Stimulated activated naive CD8-positive, alpha-beta T cell treated with anti-CD3 and anti-CD28 coated beads, Interleukin-15, Interleukin-2, amounts not matched to agents 100 U/mL and 50 U/mL, for 24 hours (primary cell): Measurements from ENCODE around the gene TNFSF15.
A peak's percentile ranks its signal among the peaks of the same experiment; 100 is the strongest.
"Not testable (repeated sequence)": the region's sequence is repeated elsewhere in the genome, so short reads cannot be mapped to it uniquely, and the experiment has no call there.

Experiments used
- ATAC-seq: fragments of 150-1000 bp; cut with Tn5 transposase; one replicate; pipeline ENCODE4 v1.10.0; 2021
- DNase-seq: peaks from one replicate; pipeline ENCODE4 v3.0.0; 2021

The TNFSF15 gene

GRCh38 chr9:114754581-114754980 is 51.3 kb downstream of the TNFSF15 start:
- ATAC-seq (peak; percentile 59), DNase-seq (no peak)

GRCh38 chr9:114746591-114747346 is 59.1 kb downstream of the TNFSF15 start:
- ATAC-seq (no peak), DNase-seq (no peak)

- DNase-seq = no peak
- peak; percentile 93 for ATAC-seq
Observed at GRCh38 chr9:114745879-114746550, 59.8 kb downstream of the TNFSF15 start.

GRCh38 chr9:114745108-114745848 is 60.6 kb downstream of the TNFSF15 start:
- DNase-seq (no peak), ATAC-seq (no peak)

GRCh38 chr9:114743446-114743845 is 62.4 kb downstream of the TNFSF15 start:
- no peak for DNase-seq
- ATAC-seq = no peak

GRCh38 chr9:114742947-114743346 is 62.9 kb downstream of the TNFSF15 start:
- no peak for DNase-seq
- ATAC-seq = no peak

- not testable (repeated sequence) for ATAC-seq, DNase-seq
Observed at GRCh38 chr9:114741521-114741920, 64.3 kb downstream of the TNFSF15 start.

- ATAC-seq = peak; percentile 70
Observed at GRCh38 chr9:114738581-114739316, 67.1 kb downstream of the TNFSF15 start.

GRCh38 chr9:114737847-114738246 is 68.0 kb downstream of the TNFSF15 start:
- no peak for DNase-seq
- ATAC-seq = no peak

More at GRCh38 chr9:114738581-114739316, 67.1 kb downstream of the TNFSF15 start:
- peak; percentile 74 for DNase-seq

GRCh38 chr9:114737118-114737517 is 68.7 kb downstream of the TNFSF15 start:
- peak; percentile 70 for ATAC-seq
- DNase-seq = peak; percentile 37

- DNase-seq = no peak
- ATAC-seq = no peak
Observed at GRCh38 chr9:114735704-114736103, 70.1 kb downstream of the TNFSF15 start.

GRCh38 chr9:114735139-114735538 is 70.7 kb downstream of the TNFSF15 start:
- DNase-seq, ATAC-seq: not testable (repeated sequence)
